ENCODE results near the gene JARID2. TPM values are rescaled to one million over a fixed set of nuclear protein-coding genes. Genes with fewer than 3 reads are reported as not detected.

The JARID2 gene
- total and polyA plus RNA-seq, 9 of the 15 experiments (the other 6 are each of a cell fraction or from before 2014, with no cell fraction given): 5.0 to 29.0 (median 15.6) TPM

- H3K4me3 ChIP-seq: no peak overlapping the region
- no peaks in the 10 kb centered on the region for H3K27me3 ChIP-seq (ENCODE audit: control insufficient read depth in 2 of 2, insufficient read depth in 2 of 2, low read length in 2 of 2)
- H3K9me1 ChIP-seq (ENCODE audit: control insufficient read depth, insufficient read depth, low read length): no peaks in the 10 kb centered on the region
- no peak overlapping the region for H3K9ac ChIP-seq (ENCODE audit: insufficient read depth in 1 of 2, low read depth in 2 of 2, low read length in 2 of 2)
- TF ChIP-seq HMGN3 (IDR thresholded peaks at IDR 0.05; ENCODE audit: borderline replicate concordance, extremely low read depth, insufficient read length, low read depth, low read length): no peak
- peak; percentile 92 for TF ChIP-seq CEBPB (tag; IDR thresholded peaks at IDR 0.05)
- peak; percentile 62; the same call in 1 of the 2 replicates for TF ChIP-seq CEBPG (CRISPR knock-in tag; IDR thresholded peaks at IDR 0.05)
- TF ChIP-seq CEBPG (tag; conservative IDR thresholded peaks at IDR 0.05 in 1 of 2, IDR thresholded peaks at IDR 0.05 in 1 of 2): peak; percentile 77 to 81
- TF ChIP-seq ATF3 (IDR thresholded peaks at IDR 0.05): peak; percentile 74
- no peak for TF ChIP-seq ATF3 (CRISPR knock-in tag; conservative IDR thresholded peaks at IDR 0.05)
- ATAC-seq (no peak), FAIRE-seq (no peak), DNase-seq (ENCODE audit: extremely low read depth in 1 of 4, low spot score in 3 of 4) (no peak)
- in situ Hi-C loops (cut with MboI): no loop called here
- H3K27ac ChIP-seq (ENCODE audit: extremely low read depth, low read depth, low read length): no peak overlapping the region
- BruUV-seq (replicated peaks): no TSS peak
- peaks cover 24% of the 10 kb centered on the region for H3K79me2 ChIP-seq (ENCODE audit: control insufficient read depth, insufficient read depth, low read length)
- ChIA-PET CTCF (ENCODE audit: low intra/inter-chr PET ratio) (no interaction called here), POLR2A (interaction anchor here (0.5 to 0.6 kb wide), 3 partner anchors 23 to 1231 kb away, joined by 3 read pairs; no protein-coding TSS in a partner anchor)
- no peaks in the 10 kb centered on the region for H3K36me3 ChIP-seq (ENCODE audit: control insufficient read depth, insufficient read depth, low read length)
- intact Hi-C loops (cut with micrococcal nuclease): no loop called here
- H3K9me3 ChIP-seq (replicated peaks; ENCODE audit: control insufficient read depth, insufficient read depth, low read depth, low read length): no peaks in the 10 kb centered on the region
- H2AFZ ChIP-seq (ENCODE audit: low read depth, low read length): no peak overlapping the region
- H3K4me2 ChIP-seq (ENCODE audit: insufficient read depth, low read length): no peak overlapping the region
- 61% methylated on average over 6 of the region's 6 CpGs for WGBS (ENCODE audit: insufficient coverage, low coverage, missing lambda C conversion rate)
- H4K20me1 ChIP-seq (replicated peaks; ENCODE audit: control insufficient read depth, insufficient read depth, low read length): peaks cover 19% of the 10 kb centered on the region
- no peaks in the 10 kb centered on the region for H3K4me1 ChIP-seq (replicated peaks in 1 of 2; ENCODE audit: control insufficient read depth in 2 of 2, insufficient read depth in 2 of 2, low read length in 2 of 2)
Observed at GRCh38 chr6:15461127-15461944, 215.5 kb downstream of the JARID2 start.

All from K562 (cell line).